Mucosa of rectum (tissue), 2 donors: Measurements from ENCODE around the gene KIR2DL4.
"Not testable (repeated sequence)": the region's sequence is repeated elsewhere in the genome, so short reads cannot be mapped to it uniquely, and the experiment has no call there.

Source experiments
- H3K27ac ChIP-seq, 2 donors: one replicate each; pipeline ENCODE4 v1.7.0; 2013; ENCODE audit warnings: inconsistent platforms in 2 of 2, low read depth in 2 of 2, low read length in 2 of 2
- H3K27me3 ChIP-seq, 2 donors: one replicate each; pipeline ENCODE4 v1.7.0; 2013; ENCODE audit warnings: low read length in 2 of 2; ENCODE audit not compliant: control insufficient read depth in 2 of 2, insufficient read depth in 2 of 2
- H3K36me3 ChIP-seq, 2 donors: one replicate each; pipeline ENCODE4 v1.7.0; 2013; ENCODE audit warnings: low read length in 2 of 2; ENCODE audit not compliant: control insufficient read depth in 2 of 2, insufficient read depth in 2 of 2
- H3K4me1 ChIP-seq, 2 donors: one replicate each; pipeline ENCODE4 v1.7.0; 2013; ENCODE audit warnings: low read length in 2 of 2, mild to moderate bottlenecking in 1 of 2; ENCODE audit not compliant: control insufficient read depth in 2 of 2, insufficient read depth in 2 of 2
- H3K4me3 ChIP-seq, 2 donors: one replicate each; pipeline ENCODE4 v1.7.0; 2013; ENCODE audit warnings: low read length in 2 of 2
- H3K9ac ChIP-seq, 2 donors: one replicate each; pipeline ENCODE4 v1.7.0; 2013; ENCODE audit warnings: low read length in 2 of 2, low read depth in 1 of 2, mild to moderate bottlenecking in 1 of 2
- H3K9me3 ChIP-seq, 2 donors: one replicate each; pipeline ENCODE4 v1.7.0; 2013; ENCODE audit warnings: low read length in 2 of 2; ENCODE audit not compliant: control insufficient read depth in 2 of 2
- donor health status: healthy.
- donor health status: Normal muscosa, but diverticular disease.

The KIR2DL4 gene

GRCh38 chr19:54828064-54828463 is 24.7 kb downstream of the KIR2DL4 start:
- not testable (repeated sequence) for H3K27ac ChIP-seq, H3K9me3 ChIP-seq, H3K9ac ChIP-seq, H3K36me3 ChIP-seq, H3K27me3 ChIP-seq, H3K4me3 ChIP-seq, H3K4me1 ChIP-seq

GRCh38 chr19:54832496-54832895 is 29.1 kb downstream of the KIR2DL4 start, which contains the start of gene KIR2DS4:
TSS of gene KIR2DS4 (plus strand) at chr19:54832676.
- not testable (repeated sequence) for H3K4me3 ChIP-seq, H3K4me1 ChIP-seq, H3K9me3 ChIP-seq, H3K27me3 ChIP-seq, H3K36me3 ChIP-seq, H3K9ac ChIP-seq, H3K27ac ChIP-seq

- not testable (repeated sequence) for H3K9ac ChIP-seq, H3K27me3 ChIP-seq, H3K36me3 ChIP-seq, H3K9me3 ChIP-seq, H3K4me1 ChIP-seq, H3K4me3 ChIP-seq, H3K27ac ChIP-seq
Measured at GRCh38 chr19:54835126-54835525, 31.7 kb downstream of the KIR2DL4 start.

- H3K9ac ChIP-seq, H3K9me3 ChIP-seq, H3K27me3 ChIP-seq, H3K4me3 ChIP-seq, H3K27ac ChIP-seq, H3K36me3 ChIP-seq, H3K4me1 ChIP-seq: not testable (repeated sequence)
Measured at GRCh38 chr19:54837522-54837921, 34.1 kb downstream of the KIR2DL4 start.

DNA sequence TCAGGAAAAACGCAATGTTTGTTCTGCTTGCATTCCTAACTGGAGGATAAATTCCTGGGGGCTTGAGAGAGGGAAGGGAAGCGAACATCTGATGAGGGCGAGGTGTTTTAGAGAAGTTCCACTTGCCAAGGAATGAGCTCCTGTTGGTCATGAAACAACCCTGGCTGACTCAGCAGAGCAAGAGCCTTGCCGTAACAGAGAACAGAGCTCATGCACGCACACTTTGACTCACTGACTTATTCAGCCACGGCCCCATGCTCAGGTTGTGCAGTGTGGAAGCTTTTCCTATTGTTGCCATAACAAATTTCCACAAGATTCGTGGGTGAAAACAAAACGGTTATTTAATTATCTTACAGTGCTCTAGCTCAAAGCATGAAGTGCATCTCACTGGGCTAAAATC is 39.8 kb downstream of the KIR2DL4 start:
- H3K27me3 ChIP-seq, H3K9me3 ChIP-seq, H3K27ac ChIP-seq: not testable (repeated sequence)

GRCh38 chr19:54850061-54850640 is 46.7 kb downstream of the KIR2DL4 start, which contains the start of gene KIR3DL2:
TSS of gene KIR3DL2 (plus strand) at chr19:54850443. CDS start at chr19:54850476, 33 bp downstream.
- H3K9me3 ChIP-seq, H3K4me3 ChIP-seq, H3K27me3 ChIP-seq, H3K9ac ChIP-seq, H3K36me3 ChIP-seq, H3K4me1 ChIP-seq, H3K27ac ChIP-seq: not testable (repeated sequence)

More for the DNA sequence above, 39.8 kb downstream of the KIR2DL4 start:
- H3K4me3 ChIP-seq, H3K9ac ChIP-seq, H3K4me1 ChIP-seq, H3K36me3 ChIP-seq: not testable (repeated sequence)

DNA sequence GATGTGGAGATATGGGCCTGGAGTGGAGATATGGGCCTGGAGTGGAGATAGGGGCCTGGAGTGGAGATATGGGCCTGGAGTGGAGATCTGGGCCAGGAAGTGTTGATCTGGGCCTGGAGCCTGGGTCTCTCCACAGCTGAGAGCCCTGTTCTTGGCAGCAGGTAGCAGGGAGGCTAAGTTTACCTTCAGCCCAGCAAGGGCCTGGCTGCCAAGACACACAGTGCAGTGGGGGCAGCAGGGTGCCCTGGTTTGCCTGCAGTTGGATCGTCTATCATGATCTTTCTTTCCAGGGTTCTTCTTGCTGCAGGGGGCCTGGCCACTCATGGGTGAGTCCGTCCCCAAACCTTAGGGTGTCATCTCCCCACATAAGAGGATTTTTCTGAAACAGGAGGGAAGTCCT is 47.5 kb downstream of the KIR2DL4 start:
- no peaks in the 10 kb centered on the region for H3K36me3 ChIP-seq
- H3K4me1 ChIP-seq: no peaks in the 10 kb centered on the region
- no peak overlapping the region for H3K9ac ChIP-seq
- no peak overlapping the region for H3K4me3 ChIP-seq
- H3K9me3 ChIP-seq: no peaks in the 10 kb centered on the region
- no peaks in the 10 kb centered on the region for H3K27me3 ChIP-seq
- no peak overlapping the region for H3K27ac ChIP-seq

GRCh38 chr19:54851353-54851752 is 47.9 kb downstream of the KIR2DL4 start:
- H3K36me3 ChIP-seq: no peaks in the 10 kb centered on the region
- H3K9me3 ChIP-seq: no peaks in the 10 kb centered on the region
- H3K4me1 ChIP-seq: no peaks in the 10 kb centered on the region
- H3K27ac ChIP-seq: no peak overlapping the region
- no peak overlapping the region for H3K9ac ChIP-seq
- H3K4me3 ChIP-seq: no peak overlapping the region
- H3K27me3 ChIP-seq: no peaks in the 10 kb centered on the region

DNA sequence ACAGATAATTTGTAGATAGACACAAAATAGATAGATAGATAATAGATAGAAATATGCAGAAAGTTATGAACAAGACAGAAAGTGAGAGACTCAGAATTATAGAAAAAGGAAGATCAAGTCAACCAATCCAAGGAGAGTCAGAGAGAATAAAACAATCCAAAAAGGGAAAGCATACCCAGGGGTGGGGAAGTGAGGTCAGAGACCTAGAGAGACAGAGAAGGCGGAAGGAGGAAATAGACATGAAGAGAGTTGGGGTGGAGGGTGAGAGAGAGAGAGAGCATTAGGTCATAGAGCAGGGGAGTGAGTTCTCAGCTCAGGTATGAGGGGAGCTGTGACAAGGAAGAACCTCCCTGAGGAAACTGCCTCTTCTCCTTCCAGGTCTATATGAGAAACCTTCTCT is 51.8 kb downstream of the KIR2DL4 start:
- H3K27ac ChIP-seq, H3K9me3 ChIP-seq, H3K36me3 ChIP-seq, H3K27me3 ChIP-seq, H3K4me3 ChIP-seq, H3K9ac ChIP-seq, H3K4me1 ChIP-seq: not testable (repeated sequence)

DNA sequence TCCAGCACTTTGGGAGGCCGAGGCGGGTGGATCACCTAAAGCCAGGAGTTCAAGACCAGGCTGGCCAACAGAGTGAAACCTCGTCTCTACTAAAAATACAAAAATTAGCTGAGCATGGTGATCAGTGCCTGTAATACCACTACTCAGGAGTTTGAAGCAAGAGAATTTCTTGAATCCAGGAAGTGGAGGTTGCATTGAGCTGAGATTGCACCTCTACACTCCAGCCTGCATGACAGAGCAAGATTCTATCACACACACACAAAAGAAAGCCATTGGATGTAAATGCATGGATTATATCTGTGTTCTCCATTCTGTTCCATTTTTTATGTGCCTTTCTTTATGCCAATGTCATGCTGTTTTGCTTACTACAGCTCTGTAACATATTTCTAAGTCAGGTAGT is 55.1 kb downstream of the KIR2DL4 start:
- not testable (repeated sequence) for H3K4me1 ChIP-seq, H3K9ac ChIP-seq, H3K9me3 ChIP-seq, H3K27ac ChIP-seq, H3K27me3 ChIP-seq, H3K36me3 ChIP-seq, H3K4me3 ChIP-seq

DNA sequence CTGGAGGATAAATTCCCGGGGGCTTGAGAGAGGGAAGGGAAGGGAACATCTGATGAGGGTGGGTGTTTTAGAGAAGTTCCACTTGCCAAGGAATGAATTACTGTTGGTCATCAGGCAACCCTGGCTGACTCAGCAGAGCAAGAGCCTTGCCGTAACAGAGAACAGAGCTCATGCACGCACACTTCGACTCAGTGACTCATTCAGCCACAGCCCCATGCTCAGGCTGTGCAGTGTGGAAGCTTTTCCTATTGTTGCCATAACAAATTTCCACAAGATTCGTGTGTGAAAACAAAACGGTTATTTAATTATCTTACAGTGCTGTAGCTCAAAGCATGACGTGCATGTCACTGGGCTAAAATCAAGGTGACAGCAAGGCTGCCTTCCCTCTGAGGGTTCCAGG is 56.0 kb downstream of the KIR2DL4 start:
- not testable (repeated sequence) for H3K27ac ChIP-seq, H3K27me3 ChIP-seq, H3K9me3 ChIP-seq, H3K36me3 ChIP-seq, H3K4me1 ChIP-seq, H3K4me3 ChIP-seq, H3K9ac ChIP-seq
